ENCODE measurements around the gene SLX9.

DNA sequence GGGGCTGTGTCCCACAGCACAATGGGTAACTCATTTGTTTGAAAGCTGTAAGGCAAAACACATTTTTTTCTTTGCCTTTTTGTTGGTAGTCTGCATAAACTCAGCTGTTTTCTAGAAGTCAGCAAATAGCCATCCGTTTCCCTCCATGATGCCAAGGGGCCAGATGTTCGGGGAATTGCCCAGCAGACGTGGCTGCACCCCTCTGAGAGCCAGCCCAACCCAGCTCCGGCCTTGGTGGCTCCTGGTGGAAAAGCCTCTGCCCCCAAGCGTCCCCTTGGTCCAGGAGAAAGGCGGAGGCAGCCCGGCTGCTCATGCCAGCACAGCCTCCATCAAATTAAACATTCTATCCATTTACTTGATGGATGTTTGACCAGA is 76.2 kb downstream of the SLX9 start:
- TF ChIP-seq, protein P1, sequence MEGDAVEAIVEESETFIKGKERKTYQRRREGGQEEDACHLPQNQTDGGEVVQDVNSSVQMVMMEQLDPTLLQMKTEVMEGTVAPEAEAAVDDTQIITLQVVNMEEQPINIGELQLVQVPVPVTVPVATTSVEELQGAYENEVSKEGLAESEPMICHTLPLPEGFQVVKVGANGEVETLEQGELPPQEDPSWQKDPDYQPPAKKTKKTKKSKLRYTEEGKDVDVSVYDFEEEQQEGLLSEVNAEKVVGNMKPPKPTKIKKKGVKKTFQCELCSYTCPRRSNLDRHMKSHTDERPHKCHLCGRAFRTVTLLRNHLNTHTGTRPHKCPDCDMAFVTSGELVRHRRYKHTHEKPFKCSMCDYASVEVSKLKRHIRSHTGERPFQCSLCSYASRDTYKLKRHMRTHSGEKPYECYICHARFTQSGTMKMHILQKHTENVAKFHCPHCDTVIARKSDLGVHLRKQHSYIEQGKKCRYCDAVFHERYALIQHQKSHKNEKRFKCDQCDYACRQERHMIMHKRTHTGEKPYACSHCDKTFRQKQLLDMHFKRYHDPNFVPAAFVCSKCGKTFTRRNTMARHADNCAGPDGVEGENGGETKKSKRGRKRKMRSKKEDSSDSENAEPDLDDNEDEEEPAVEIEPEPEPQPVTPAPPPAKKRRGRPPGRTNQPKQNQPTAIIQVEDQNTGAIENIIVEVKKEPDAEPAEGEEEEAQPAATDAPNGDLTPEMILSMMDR (IDR thresholded peaks at IDR 0.05) = no peak
- no peak for TF ChIP-seq POLR2A (IDR thresholded peaks at IDR 0.05)

Measured in uterus (tissue), 2 donors.